ENCODE data around the gene MAD1L1.

MAD1L1 gene

GRCh38 chr7:1899951-1900762 lies 332.6 kb downstream of the MAD1L1 start:
- no peak for DNase-seq

- no peak for DNase-seq
Observed at GRCh38 chr7:1899196-1899595, 333.5 kb downstream of the MAD1L1 start.

- no peak for DNase-seq
Observed at GRCh38 chr7:1898628-1899185, 334.0 kb downstream of the MAD1L1 start.

GRCh38 chr7:1897861-1898627 lies 334.7 kb downstream of the MAD1L1 start:
- no peak for DNase-seq

- no peak for DNase-seq
Observed at GRCh38 chr7:1897076-1897860, 335.5 kb downstream of the MAD1L1 start.

GRCh38 chr7:1895664-1896515 lies 336.9 kb downstream of the MAD1L1 start:
- DNase-seq, result no peak

- DNase-seq, result no peak
Observed at GRCh38 chr7:1894906-1895663, 337.7 kb downstream of the MAD1L1 start.

- no peak for DNase-seq
Observed at GRCh38 chr7:1894313-1894900, 338.3 kb downstream of the MAD1L1 start.

GRCh38 chr7:1893451-1893850 lies 339.3 kb downstream of the MAD1L1 start:
- DNase-seq, result no peak

GRCh38 chr7:1893036-1893435 lies 339.7 kb downstream of the MAD1L1 start:
- DNase-seq, result no peak

GRCh38 chr7:1892011-1892965 lies 340.5 kb downstream of the MAD1L1 start:
- no peak for DNase-seq

GRCh38 chr7:1890289-1891235 lies 342.2 kb downstream of the MAD1L1 start:
- DNase-seq, result no peak

GRCh38 chr7:1889556-1890181 lies 343.1 kb downstream of the MAD1L1 start:
- DNase-seq, result no peak

- DNase-seq, result no peak
Observed at GRCh38 chr7:1889091-1889490, 343.7 kb downstream of the MAD1L1 start.

- DNase-seq, result no peak
Observed at GRCh38 chr7:1888425-1888824, 344.3 kb downstream of the MAD1L1 start.

- no peak for DNase-seq
Observed at GRCh38 chr7:1887251-1887650, 345.5 kb downstream of the MAD1L1 start.

- DNase-seq, result no peak
Observed at GRCh38 chr7:1886361-1887064, 346.2 kb downstream of the MAD1L1 start.

Data from effector CD8-positive, alpha-beta T cell (primary cell).